ENCODE results near the gene CANX.

CANX gene

DNA sequence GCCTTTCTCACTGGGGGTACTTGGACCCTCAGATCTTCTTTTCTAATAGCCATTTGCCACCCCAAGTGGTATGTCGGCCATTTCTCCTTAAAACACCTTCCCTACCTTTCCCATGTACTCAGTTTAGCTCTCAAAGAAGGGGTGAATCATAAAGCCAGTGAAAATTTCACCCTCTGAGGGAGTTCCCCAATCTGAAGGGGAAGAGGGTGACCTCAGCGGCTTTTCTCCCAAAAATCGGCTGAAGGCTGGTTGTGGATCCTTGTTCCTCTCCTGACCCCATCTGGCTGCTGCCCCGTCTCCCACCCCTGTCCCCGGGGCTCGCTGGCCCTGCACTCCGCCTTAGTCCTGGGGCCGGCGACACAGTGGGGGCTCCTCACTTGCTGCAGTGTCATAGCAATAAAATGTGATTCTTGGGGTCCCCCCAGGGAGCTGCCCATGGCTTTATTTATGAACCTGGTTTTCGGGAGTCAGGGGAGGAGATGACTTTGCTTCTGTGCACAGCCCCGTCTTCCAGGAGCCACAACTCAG lies 77.7 kb downstream of the CANX start:
- Mint-ChIP-seq H3K27ac (no peak overlapping the region), H3K36me3 (ENCODE audit: low read depth) (peaks cover 64% of the 10 kb centered on the region), H3K4me1 (peaks cover 7% of the 10 kb centered on the region), H3K27me3 (ENCODE audit: low read depth) (no peaks in the 10 kb centered on the region), H3K4me3 (no peak overlapping the region), H3K9me3 (no peaks in the 10 kb centered on the region)
- TF ChIP-seq, protein P1, sequence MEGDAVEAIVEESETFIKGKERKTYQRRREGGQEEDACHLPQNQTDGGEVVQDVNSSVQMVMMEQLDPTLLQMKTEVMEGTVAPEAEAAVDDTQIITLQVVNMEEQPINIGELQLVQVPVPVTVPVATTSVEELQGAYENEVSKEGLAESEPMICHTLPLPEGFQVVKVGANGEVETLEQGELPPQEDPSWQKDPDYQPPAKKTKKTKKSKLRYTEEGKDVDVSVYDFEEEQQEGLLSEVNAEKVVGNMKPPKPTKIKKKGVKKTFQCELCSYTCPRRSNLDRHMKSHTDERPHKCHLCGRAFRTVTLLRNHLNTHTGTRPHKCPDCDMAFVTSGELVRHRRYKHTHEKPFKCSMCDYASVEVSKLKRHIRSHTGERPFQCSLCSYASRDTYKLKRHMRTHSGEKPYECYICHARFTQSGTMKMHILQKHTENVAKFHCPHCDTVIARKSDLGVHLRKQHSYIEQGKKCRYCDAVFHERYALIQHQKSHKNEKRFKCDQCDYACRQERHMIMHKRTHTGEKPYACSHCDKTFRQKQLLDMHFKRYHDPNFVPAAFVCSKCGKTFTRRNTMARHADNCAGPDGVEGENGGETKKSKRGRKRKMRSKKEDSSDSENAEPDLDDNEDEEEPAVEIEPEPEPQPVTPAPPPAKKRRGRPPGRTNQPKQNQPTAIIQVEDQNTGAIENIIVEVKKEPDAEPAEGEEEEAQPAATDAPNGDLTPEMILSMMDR (IDR thresholded peaks at IDR 0.05; ENCODE audit: unreplicated experiment in 3 of 3): no peak

- Mint-ChIP-seq H3K4me3 (no peak overlapping the region), H3K27ac (no peak overlapping the region), H3K9me3 (no peaks in the 10 kb centered on the region), H3K27me3 (ENCODE audit: low read depth) (no peaks in the 10 kb centered on the region), H3K36me3 (ENCODE audit: low read depth) (peaks cover 61% of the 10 kb centered on the region), H3K4me1 (peaks cover 7% of the 10 kb centered on the region)
- TF ChIP-seq, protein P1 (IDR thresholded peaks at IDR 0.05; ENCODE audit: unreplicated experiment in 3 of 3): no peak
Measured at GRCh38 chr5:179777456-179777855, 78.7 kb downstream of the CANX start.

GRCh38 chr5:179777909-179778308 lies 79.1 kb downstream of the CANX start:
- Mint-ChIP-seq H3K4me1 (peaks cover 7% of the 10 kb centered on the region), H3K27me3 (ENCODE audit: low read depth) (no peaks in the 10 kb centered on the region), H3K36me3 (ENCODE audit: low read depth) (peaks cover 56% of the 10 kb centered on the region), H3K9me3 (no peaks in the 10 kb centered on the region), H3K27ac (no peak overlapping the region), H3K4me3 (no peak overlapping the region)
- TF ChIP-seq, protein P1 (IDR thresholded peaks at IDR 0.05; ENCODE audit: unreplicated experiment in 3 of 3): no peak

GRCh38 chr5:179778591-179778990 lies 79.8 kb downstream of the CANX start:
- no peak overlapping the region for H3K4me3 Mint-ChIP-seq
- TF ChIP-seq, protein P1 (IDR thresholded peaks at IDR 0.05; ENCODE audit: unreplicated experiment in 3 of 3): no peak

DNA sequence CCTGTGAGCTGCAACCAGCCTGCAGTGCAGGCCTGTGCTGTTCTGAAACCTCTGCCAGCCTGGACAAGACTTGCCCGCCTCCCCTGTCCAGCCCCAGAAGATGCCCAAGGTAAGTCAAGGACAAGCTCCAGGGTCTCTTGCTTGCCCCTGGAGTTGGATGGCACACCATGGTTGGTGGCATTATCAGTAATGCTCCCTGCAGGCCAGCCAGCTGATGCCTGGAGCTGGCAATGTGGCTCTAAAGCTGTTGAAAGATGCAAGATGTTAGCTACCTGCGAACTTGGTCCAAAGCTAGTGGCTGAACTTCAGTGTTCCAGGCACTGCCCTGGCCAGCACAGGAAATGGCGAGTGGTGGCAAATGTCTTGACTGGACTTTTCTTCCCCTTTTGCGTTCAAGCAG lies 81.1 kb downstream of the CANX start:
- TF ChIP-seq, protein P1 (IDR thresholded peaks at IDR 0.05; ENCODE audit: unreplicated experiment in 3 of 3): no peak
- Mint-ChIP-seq H3K9me3 (no peaks in the 10 kb centered on the region), H3K27me3 (ENCODE audit: low read depth) (no peaks in the 10 kb centered on the region), H3K36me3 (ENCODE audit: low read depth) (peaks cover 40% of the 10 kb centered on the region), H3K4me1 (peaks cover 7% of the 10 kb centered on the region), H3K27ac (no peak overlapping the region), H3K4me3 (no peak overlapping the region)

More at GRCh38 chr5:179778591-179778990, 79.8 kb downstream of the CANX start:
- no peak overlapping the region for H3K27ac Mint-ChIP-seq
- no peaks in the 10 kb centered on the region for H3K27me3 Mint-ChIP-seq (ENCODE audit: low read depth)
- H3K4me1 Mint-ChIP-seq: peaks cover 7% of the 10 kb centered on the region
- no peaks in the 10 kb centered on the region for H3K9me3 Mint-ChIP-seq
- H3K36me3 Mint-ChIP-seq (ENCODE audit: low read depth): peaks cover 49% of the 10 kb centered on the region

DNA sequence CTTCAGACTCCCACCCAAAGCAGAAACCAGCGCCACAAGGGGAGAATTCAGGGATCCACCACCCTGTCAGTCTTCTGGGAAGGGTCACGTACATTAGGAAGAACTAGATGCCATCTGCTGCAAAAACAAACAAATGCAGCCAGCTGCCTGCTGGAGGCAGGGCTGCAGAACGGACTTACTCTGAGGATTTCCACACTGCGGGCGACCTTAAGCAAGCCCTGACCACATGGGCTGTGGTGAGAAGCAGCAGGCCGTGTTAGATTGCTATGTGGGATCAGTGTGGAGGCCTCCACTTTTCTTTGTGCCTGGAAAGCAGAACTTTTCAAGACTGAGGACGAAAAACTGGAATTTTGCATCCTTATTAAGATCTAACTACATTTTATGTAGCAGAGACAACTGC lies 81.6 kb downstream of the CANX start:
- Mint-ChIP-seq H3K4me1 (peaks cover 7% of the 10 kb centered on the region), H3K4me3 (no peak overlapping the region), H3K9me3 (no peaks in the 10 kb centered on the region), H3K27ac (no peak overlapping the region), H3K36me3 (ENCODE audit: low read depth) (peaks cover 40% of the 10 kb centered on the region), H3K27me3 (ENCODE audit: low read depth) (no peaks in the 10 kb centered on the region)
- TF ChIP-seq, protein P1 (IDR thresholded peaks at IDR 0.05; ENCODE audit: unreplicated experiment in 3 of 3): no peak
